Stimulated activated effector memory CD8-positive, alpha-beta T cell treated with anti-CD3 and anti-CD28 coated beads, Interleukin-12 subunit alpha, Interleukin-12 subunit beta, amount 100 ng/mL, for 72 hours (primary cell): Measurements from ENCODE around the gene CCNQ.
"Not testable (repeated sequence)": the region's sequence is repeated elsewhere in the genome, so short reads cannot be mapped to it uniquely, and the experiment has no call there.

Experiments
- ATAC-seq: fragments of 150-1000 bp; cut with Tn5 transposase; 2 replicates; pipeline ENCODE4 v1.10.0; 2021
- DNase-seq, 2 donors: peaks; one replicate each; pipeline ENCODE4 v3.0.0; 2021 to 2022; ENCODE audit warnings: low spot score in 2 of 2
- H3K27ac Mint-ChIP-seq: one replicate; pipeline ENCODE4 v1.8.0; 2022; ENCODE audit warnings: mild to moderate bottlenecking, mixed read lengths
- H3K36me3 Mint-ChIP-seq: one replicate; pipeline ENCODE4 v1.8.0; 2022; ENCODE audit warnings: mild to moderate bottlenecking, mixed read lengths
- H3K4me1 Mint-ChIP-seq: one replicate; pipeline ENCODE4 v1.8.0; 2022; ENCODE audit warnings: mixed read lengths
- H3K4me3 Mint-ChIP-seq: one replicate; pipeline ENCODE4 v1.8.0; 2022; ENCODE audit warnings: mild to moderate bottlenecking, mixed read lengths
- H3K9me3 Mint-ChIP-seq: one replicate; pipeline ENCODE4 v1.8.0; 2022; ENCODE audit warnings: mixed read lengths

Gene CCNQ

GRCh38 chrX:153611298-153612095 lies 12.6 kb upstream of the CCNQ start:
- Mint-ChIP-seq H3K4me3 (no peak overlapping the region), H3K36me3 (no peaks in the 10 kb centered on the region), H3K27ac (no peak overlapping the region), H3K4me1 (peaks cover 8% of the 10 kb centered on the region), H3K9me3 (no peaks in the 10 kb centered on the region)
- no peak for DNase-seq
- no peak for ATAC-seq

GRCh38 chrX:153610836-153611213 lies 11.9 kb upstream of the CCNQ start:
- peak overlapping the region; percentile 70 for H3K4me3 Mint-ChIP-seq

GRCh38 chrX:153609917-153610835 lies 11.2 kb upstream of the CCNQ start:
- peaks cover 7% of the 10 kb centered on the region for H3K4me1 Mint-ChIP-seq
- no peaks in the 10 kb centered on the region for H3K36me3 Mint-ChIP-seq
- ATAC-seq (peak; percentile 94), DNase-seq (peak; percentile 53 to 79)
- peak overlapping the region; percentile 70 for H3K4me3 Mint-ChIP-seq
- no peaks in the 10 kb centered on the region for H3K9me3 Mint-ChIP-seq
- peak overlapping the region; percentile 74 for H3K27ac Mint-ChIP-seq

More at GRCh38 chrX:153610836-153611213, 11.9 kb upstream of the CCNQ start:
- DNase-seq (no peak), ATAC-seq (no peak)
- peak overlapping the region; percentile 74 for H3K27ac Mint-ChIP-seq
- H3K9me3 Mint-ChIP-seq, result no peaks in the 10 kb centered on the region
- peaks cover 8% of the 10 kb centered on the region for H3K4me1 Mint-ChIP-seq
- no peaks in the 10 kb centered on the region for H3K36me3 Mint-ChIP-seq

GRCh38 chrX:153608806-153609205 lies 9.9 kb upstream of the CCNQ start:
- H3K27ac Mint-ChIP-seq, result no peak overlapping the region

GRCh38 chrX:153608376-153608775 lies 9.4 kb upstream of the CCNQ start:
- Mint-ChIP-seq H3K27ac (no peak overlapping the region), H3K9me3 (no peaks in the 10 kb centered on the region), H3K4me3 (no peak overlapping the region), H3K4me1 (no peaks in the 10 kb centered on the region), H3K36me3 (no peaks in the 10 kb centered on the region)
- no peak for ATAC-seq
- no peak for DNase-seq

More at GRCh38 chrX:153608806-153609205, 9.9 kb upstream of the CCNQ start:
- no peaks in the 10 kb centered on the region for H3K36me3 Mint-ChIP-seq
- DNase-seq, result no peak
- H3K4me1 Mint-ChIP-seq, result no peaks in the 10 kb centered on the region
- ATAC-seq, result no peak
- H3K9me3 Mint-ChIP-seq, result no peaks in the 10 kb centered on the region
- no peak overlapping the region for H3K4me3 Mint-ChIP-seq

- DNase-seq (no peak), ATAC-seq (no peak)
- H3K27ac Mint-ChIP-seq, result no peak overlapping the region
- no peak overlapping the region for H3K4me3 Mint-ChIP-seq
- H3K36me3 Mint-ChIP-seq, result no peaks in the 10 kb centered on the region
- peaks cover 1% of the 10 kb centered on the region for H3K4me1 Mint-ChIP-seq
- H3K9me3 Mint-ChIP-seq, result no peaks in the 10 kb centered on the region
These were observed 7.6 kb upstream of the CCNQ start for GRCh38 chrX:153606503-153606902.

- not testable (repeated sequence) for DNase-seq, H3K9me3 Mint-ChIP-seq, H3K4me3 Mint-ChIP-seq, H3K36me3 Mint-ChIP-seq, ATAC-seq, H3K27ac Mint-ChIP-seq
- peaks cover 17% of the 10 kb centered on the region for H3K4me1 Mint-ChIP-seq
These were observed 5.9 kb upstream of the CCNQ start for GRCh38 chrX:153604666-153605380.

- DNase-seq, result no peak
- H3K9me3 Mint-ChIP-seq, result no peaks in the 10 kb centered on the region
- ATAC-seq, result no peak
- no peak overlapping the region for H3K4me3 Mint-ChIP-seq
- no peak overlapping the region for H3K27ac Mint-ChIP-seq
- H3K4me1 Mint-ChIP-seq, result peaks cover 17% of the 10 kb centered on the region
- H3K36me3 Mint-ChIP-seq, result peaks cover 6% of the 10 kb centered on the region
These were observed 4.3 kb upstream of the CCNQ start for GRCh38 chrX:153603131-153603656.

- ATAC-seq (no peak), DNase-seq (no peak)
- Mint-ChIP-seq H3K4me3 (no peak overlapping the region), H3K4me1 (peaks cover 23% of the 10 kb centered on the region), H3K36me3 (peaks cover 6% of the 10 kb centered on the region), H3K27ac (no peak overlapping the region), H3K9me3 (no peaks in the 10 kb centered on the region)
These were observed 3.7 kb upstream of the CCNQ start for GRCh38 chrX:153602601-153603000.

- DNase-seq, result no peak
- Mint-ChIP-seq H3K9me3 (no peaks in the 10 kb centered on the region), H3K4me1 (peaks cover 33% of the 10 kb centered on the region), H3K4me3 (no peak overlapping the region), H3K27ac (no peak overlapping the region), H3K36me3 (peaks cover 6% of the 10 kb centered on the region)
- ATAC-seq, result no peak
These were observed 2.7 kb upstream of the CCNQ start for GRCh38 chrX:153601511-153602110.

- ATAC-seq (no peak), DNase-seq (no peak)
- no peaks in the 10 kb centered on the region for H3K9me3 Mint-ChIP-seq
- H3K27ac Mint-ChIP-seq, result no peak overlapping the region
- peaks cover 7% of the 10 kb centered on the region for H3K36me3 Mint-ChIP-seq
- H3K4me1 Mint-ChIP-seq, result peaks cover 40% of the 10 kb centered on the region
- H3K4me3 Mint-ChIP-seq, result peak overlapping the region; percentile 81
These were observed 2.0 kb upstream of the CCNQ start for GRCh38 chrX:153600921-153601320.

GRCh38 chrX:153600032-153600373 lies 1.1 kb upstream of the CCNQ start:
- ATAC-seq (no peak), DNase-seq (peak in 1 of 2 donors; percentile 51)
- Mint-ChIP-seq H3K4me3 (peak overlapping the region; percentile 81), H3K9me3 (no peaks in the 10 kb centered on the region), H3K27ac (peak overlapping the region; percentile 60), H3K36me3 (peaks cover 16% of the 10 kb centered on the region), H3K4me1 (peaks cover 44% of the 10 kb centered on the region)

GRCh38 chrX:153599192-153600031 lies 473 bp upstream of the CCNQ start:
- peak overlapping the region; percentile 60 for H3K27ac Mint-ChIP-seq

More at GRCh38 chrX:153599192-153600031, 473 bp upstream of the CCNQ start:
- H3K4me3 Mint-ChIP-seq, result peak overlapping the region; percentile 81
- ATAC-seq, result peak; percentile 89
- H3K9me3 Mint-ChIP-seq, result no peaks in the 10 kb centered on the region
- H3K36me3 Mint-ChIP-seq, result peaks cover 22% of the 10 kb centered on the region
- DNase-seq, result peak; percentile 75 to 89
- H3K4me1 Mint-ChIP-seq, result peaks cover 44% of the 10 kb centered on the region
